Common myeloid progenitor, CD34-positive (primary cell): ENCODE data around the gene ITGA3.

Experiments
- CTCF ChIA-PET: fragments of 350-600 bp; sonication (Branson Sonifier 250); formaldehyde crosslinking; loops from one replicate; lab custom pipeline; 2021; ENCODE audit warnings: antibody characterized with exemption; lab: Charles Lee
- POLR2A ChIA-PET: fragments of 350-600 bp; sonication (Branson Sonifier 250); formaldehyde crosslinking; loops from one replicate; lab custom pipeline; 2021; ENCODE audit warnings: antibody characterized with exemption; lab: Charles Lee
- DNase-seq, 3 donors: peaks; one replicate each; pipeline versions ENCODE4 v3.0.0 to v3.0.0-alpha.2; 2013
- H3K27ac ChIP-seq, 2 experiments: 1 replicate in 1 of 2; 2 replicates in 1 of 2; pipeline ENCODE4 v1.7.0; 2013; ENCODE audit warnings: inconsistent platforms in 2 of 2, low read length in 2 of 2, mild to moderate bottlenecking in 2 of 2, low read depth in 1 of 2, moderate library complexity in 1 of 2; ENCODE audit not compliant: severe bottlenecking in 2 of 2, insufficient read depth in 1 of 2, poor library complexity in 1 of 2
- H3K27me3 ChIP-seq, 5 experiments: replicated peaks in 2 of 5; 1 replicate in 3 of 5; 2 replicates in 2 of 5; pipeline versions ENCODE4 v1.6.1 to v1.7.0; 2013; ENCODE audit warnings: low read length in 4 of 5, mild to moderate bottlenecking in 2 of 5, moderate library complexity in 2 of 5, inconsistent platforms in 1 of 5; ENCODE audit not compliant: insufficient read depth in 5 of 5, control insufficient read depth in 4 of 5
- H3K36me3 ChIP-seq, 4 experiments: 1 replicate in 2 of 4; 2 replicates in 2 of 4; pipeline versions ENCODE4 v1.6.1 to v1.7.0; 2013; ENCODE audit warnings: low read length in 3 of 4, control low read depth in 1 of 4, mild to moderate bottlenecking in 1 of 4; ENCODE audit not compliant: control insufficient read depth in 4 of 4, insufficient read depth in 4 of 4
- H3K4me1 ChIP-seq, 4 experiments: 1 replicate in 3 of 4; 2 replicates in 1 of 4; pipeline versions ENCODE4 v1.6.1 to v1.7.1; 2013; ENCODE audit warnings: low read length in 3 of 4, mild to moderate bottlenecking in 3 of 4, control low read depth in 1 of 4, inconsistent platforms in 1 of 4, moderate library complexity in 1 of 4; ENCODE audit not compliant: control insufficient read depth in 4 of 4, insufficient read depth in 4 of 4; ENCODE audit errors: control extremely low read depth in 1 of 4
- H3K4me3 ChIP-seq, 7 experiments: 1 replicate in 4 of 7; 2 replicates in 3 of 7; pipeline versions ENCODE4 v1.5.1 to v1.7.0; 2013; ENCODE audit warnings: mild to moderate bottlenecking in 7 of 7, low read length in 6 of 7, moderate library complexity in 6 of 7, inconsistent platforms in 2 of 7, low read depth in 2 of 7, control low read depth in 1 of 7; ENCODE audit not compliant: insufficient read depth in 4 of 7, control insufficient read depth in 1 of 7; ENCODE audit errors: extremely low read depth in 1 of 7
- H3K9me3 ChIP-seq, 5 experiments: 1 replicate in 4 of 5; 2 replicates in 1 of 5; pipeline versions ENCODE4 v1.6.1 to v1.7.1; 2013; ENCODE audit warnings: low read length in 4 of 5, mild to moderate bottlenecking in 2 of 5, inconsistent platforms in 1 of 5, low read depth in 1 of 5, moderate library complexity in 1 of 5; ENCODE audit not compliant: control insufficient read depth in 4 of 5, insufficient read depth in 2 of 5; ENCODE audit errors: control extremely low read depth in 1 of 5
- WGBS: methylation state at CpG from one replicate; pipeline ENCODE4 v1.1.5; 2013; ENCODE audit not compliant: insufficient coverage; 5-methylcytosine and 5-hydroxymethylcytosine counted together

Gene ITGA3

GRCh38 chr17:50026837-50027171, 29.1 kb upstream of the ITGA3 start:
- ChIA-PET POLR2A (no interaction called here), CTCF (interaction anchor here (1.0 to 4.1 kb wide), 9 partner anchors 12 to 67 kb away, joined by 3 to 30 read pairs (median 7); partner anchors contain the start of genes ITGA3 and PDK2)
- peaks cover 0 to 29% (median 20%) of the 10 kb centered on the region in 4 experiments for H3K4me1 ChIP-seq
- H3K4me3 ChIP-seq, result peak overlapping the region in 4 of 7 experiments; percentile 17 to 65 (median 38)
- H3K27me3 ChIP-seq, result peaks cover 0 to 2% (median 0%) of the 10 kb centered on the region in 5 experiments
- DNase-seq, result peak; percentile 67 to 73 (median 68)
- no peaks in the 10 kb centered on the region for H3K36me3 ChIP-seq
- H3K27ac ChIP-seq, result no peak overlapping the region
- H3K9me3 ChIP-seq, result no peaks in the 10 kb centered on the region
- 0% methylated on average over 1 of the region's 6 CpGs for WGBS

GRCh38 chr17:50027172-50027880, 28.6 kb upstream of the ITGA3 start:
- WGBS, result 2% methylated on average over 27 of the region's 27 CpGs
- POLR2A ChIA-PET, result interaction anchor here (0.5 to 1.4 kb wide), 3 partner anchors 29 to 280 kb away, joined by 3 to 5 read pairs (median 4); partner anchors contain the start of gene ITGA3
- Histone ChIP-seq H3K9me3 (no peaks in the 10 kb centered on the region), H3K27me3 (peaks cover 0 to 2% (median 0%) of the 10 kb centered on the region in 5 experiments), H3K36me3 (no peaks in the 10 kb centered on the region), H3K27ac (no peak overlapping the region), H3K4me3 (peak overlapping the region in 5 of 7 experiments; percentile 17 to 65 (median 26)), H3K4me1 (peaks cover 0 to 29% (median 20%) of the 10 kb centered on the region in 4 experiments)
- CTCF ChIA-PET, result interaction anchor here (0.7 to 4.1 kb wide), 13 partner anchors 12 to 112 kb away, joined by 3 to 30 read pairs (median 6); partner anchors contain the start of genes ITGA3 and PDK2
- peak; percentile 58 to 88 (median 85) for DNase-seq

- peak; percentile 86 to 97 (median 97) for DNase-seq
- peaks cover 0 to 2% (median 0%) of the 10 kb centered on the region in 5 experiments for H3K27me3 ChIP-seq
- H3K36me3 ChIP-seq, result no peaks in the 10 kb centered on the region
- ChIA-PET POLR2A (interaction anchor here (0.5 to 1.4 kb wide), 3 partner anchors 28 to 279 kb away, joined by 3 to 5 read pairs (median 4); partner anchors contain the start of gene ITGA3), CTCF (interaction anchor here (0.7 to 4.1 kb wide), 10 partner anchors 20 to 111 kb away, joined by 3 to 30 read pairs (median 4); partner anchors contain the start of genes ITGA3 and PDK2)
- no peak overlapping the region for H3K27ac ChIP-seq
- H3K9me3 ChIP-seq, result no peaks in the 10 kb centered on the region
- peaks cover 0 to 29% (median 20%) of the 10 kb centered on the region in 4 experiments for H3K4me1 ChIP-seq
- WGBS, result 67% methylated on average over 10 of the region's 20 CpGs
- peak overlapping the region in 3 of 7 experiments; percentile 17 to 65 (median 50) for H3K4me3 ChIP-seq
Observed at GRCh38 chr17:50027881-50028735, 27.8 kb upstream of the ITGA3 start.

GRCh38 chr17:50028736-50029120, 27.2 kb upstream of the ITGA3 start:
- H3K27ac ChIP-seq, result no peak overlapping the region
- no peak for DNase-seq
- H3K36me3 ChIP-seq, result no peaks in the 10 kb centered on the region
- no peaks in the 10 kb centered on the region for H3K9me3 ChIP-seq
- ChIA-PET CTCF (interaction anchor here (1.0 to 4.1 kb wide), 9 partner anchors 17 to 65 kb away, joined by 3 to 30 read pairs (median 5); partner anchors contain the start of genes ITGA3 and PDK2), POLR2A (interaction anchor here (1.4 kb wide), 1 partner anchor 27 kb away, joined by 5 read pairs; the partner anchor contains the start of gene ITGA3)
- peak overlapping the region in 2 of 7 experiments; percentile 12 to 65 for H3K4me3 ChIP-seq
- WGBS, result 94% methylated on average over 4 of the region's 6 CpGs
- peaks cover 0 to 2% (median 0%) of the 10 kb centered on the region in 5 experiments for H3K27me3 ChIP-seq
- peaks cover 0 to 29% (median 20%) of the 10 kb centered on the region in 4 experiments for H3K4me1 ChIP-seq

- POLR2A ChIA-PET, result interaction anchor here (0.9 to 1.4 kb wide), 2 partner anchors 23 to 27 kb away, joined by 5 to 6 read pairs; partner anchors contain the start of gene ITGA3
- 99% methylated on average over 6 of the region's 7 CpGs for WGBS
- no peaks in the 10 kb centered on the region for H3K36me3 ChIP-seq
- CTCF ChIA-PET, result interaction anchor here (1.0 to 4.1 kb wide), 8 partner anchors 17 to 65 kb away, joined by 3 to 27 read pairs (median 8); partner anchors contain the start of genes ITGA3 and PDK2
- DNase-seq, result no peak
- H3K9me3 ChIP-seq, result no peaks in the 10 kb centered on the region
- no peak overlapping the region for H3K27ac ChIP-seq
- H3K4me3 ChIP-seq, result no peak overlapping the region
- peaks cover 0 to 3% (median 0%) of the 10 kb centered on the region in 5 experiments for H3K27me3 ChIP-seq
- H3K4me1 ChIP-seq, result peaks cover 0 to 29% (median 20%) of the 10 kb centered on the region in 4 experiments
Observed at GRCh38 chr17:50029185-50029584, 26.7 kb upstream of the ITGA3 start.

- no peak overlapping the region for H3K27ac ChIP-seq
- 91% methylated on average over 6 of the region's 6 CpGs for WGBS
- DNase-seq, result no peak
- H3K27me3 ChIP-seq, result peaks cover 0 to 7% (median 0%) of the 10 kb centered on the region in 5 experiments
- H3K4me1 ChIP-seq, result peaks cover 0 to 9% (median 5%) of the 10 kb centered on the region in 4 experiments
- H3K36me3 ChIP-seq, result no peaks in the 10 kb centered on the region
- H3K9me3 ChIP-seq, result no peaks in the 10 kb centered on the region
- H3K4me3 ChIP-seq, result no peak overlapping the region
- ChIA-PET POLR2A (no interaction called here), CTCF (interaction anchor here (0.8 to 2.0 kb wide), 2 partner anchors 36 to 58 kb away, joined by 3 to 5 read pairs; no protein-coding TSS in a partner anchor)
Observed at GRCh38 chr17:50033316-50033715, 22.6 kb upstream of the ITGA3 start.
